GM21423 (cell line): ENCODE results near the gene CEP85L.

Experiments used
- ATAC-seq: cut with Tn5 transposase; IDR thresholded peaks from one replicate; pipeline ENCODE4 v1.9.1; 2021; ENCODE audit warnings: mild to moderate bottlenecking, moderate library complexity; ENCODE audit not compliant: unreplicated experiment

Gene CEP85L

DNA sequence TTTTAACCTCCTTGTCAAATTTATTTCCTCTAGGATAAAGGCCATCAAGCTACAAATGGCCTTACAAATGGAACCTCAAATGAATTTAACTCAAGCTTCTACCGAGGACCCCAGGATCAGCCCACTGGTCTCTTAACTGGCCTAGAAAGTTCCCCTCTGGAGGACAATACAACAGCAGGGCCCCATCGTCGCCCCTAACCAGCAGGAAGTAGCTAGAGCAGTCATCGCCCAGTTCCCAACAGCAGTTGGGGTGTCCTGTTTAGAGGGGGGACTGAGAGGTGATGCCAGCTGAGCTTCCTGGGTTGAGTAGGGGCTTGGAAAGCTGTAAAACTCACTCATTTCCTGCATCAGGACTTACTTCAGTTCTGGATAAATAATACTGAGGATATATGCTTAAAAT is 25.6 kb downstream of the CEP85L start:
- no peak for ATAC-seq

DNA sequence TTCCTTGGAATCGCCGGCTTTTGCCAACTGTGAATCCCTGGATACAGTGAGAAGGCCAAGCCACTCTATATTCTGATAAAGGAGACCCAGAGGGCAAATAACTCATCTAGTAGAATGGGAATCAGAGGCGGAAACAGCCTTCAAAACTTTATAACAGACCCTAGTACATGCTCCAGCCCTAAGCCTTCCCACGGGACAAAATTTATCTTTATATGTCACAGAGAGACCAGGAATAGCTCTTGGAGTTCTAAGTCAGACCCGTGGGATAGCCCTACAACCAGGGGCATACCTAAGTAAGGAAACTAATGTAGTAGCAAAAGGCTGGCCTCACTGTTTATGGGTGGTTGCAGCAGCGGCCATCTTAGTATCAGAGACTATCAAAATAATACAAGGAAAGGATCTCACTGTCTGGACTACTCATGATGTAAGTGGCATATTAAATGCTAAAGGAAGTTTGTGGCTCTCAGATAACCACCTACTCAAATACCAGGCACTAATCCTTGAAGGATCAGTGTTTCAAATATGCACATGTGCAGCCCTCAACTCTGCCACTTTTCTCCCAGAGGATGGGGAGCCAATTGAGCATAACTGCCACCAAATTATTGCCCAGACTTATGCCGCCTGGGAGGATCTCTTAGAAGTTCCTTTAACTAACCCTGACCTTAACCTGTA is 29.5 kb downstream of the CEP85L start:
- ATAC-seq = no peak

DNA sequence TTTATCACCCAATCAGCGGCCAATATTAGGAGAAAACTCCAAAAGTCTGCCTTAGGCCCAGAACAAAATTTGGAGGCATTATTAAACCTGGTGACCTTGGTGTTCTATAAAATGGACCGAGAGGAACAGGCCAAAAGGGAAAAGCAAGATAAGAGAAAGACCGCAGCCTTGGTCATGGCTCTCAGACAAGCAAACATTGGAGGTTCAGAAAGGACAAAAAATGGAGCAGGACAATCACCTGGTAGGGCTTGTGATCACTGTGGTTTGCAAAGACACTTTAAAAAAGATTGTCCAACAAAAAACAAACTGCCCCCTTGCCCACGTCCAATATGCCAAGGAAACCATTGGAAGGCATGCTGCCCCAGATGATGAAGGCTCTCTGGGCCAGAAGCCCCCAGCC is 31.2 kb downstream of the CEP85L start:
- no peak for ATAC-seq

- peak; percentile 88 for ATAC-seq
Observed at GRCh38 chr6:118618676-118619377, 32.6 kb downstream of the CEP85L start.

DNA sequence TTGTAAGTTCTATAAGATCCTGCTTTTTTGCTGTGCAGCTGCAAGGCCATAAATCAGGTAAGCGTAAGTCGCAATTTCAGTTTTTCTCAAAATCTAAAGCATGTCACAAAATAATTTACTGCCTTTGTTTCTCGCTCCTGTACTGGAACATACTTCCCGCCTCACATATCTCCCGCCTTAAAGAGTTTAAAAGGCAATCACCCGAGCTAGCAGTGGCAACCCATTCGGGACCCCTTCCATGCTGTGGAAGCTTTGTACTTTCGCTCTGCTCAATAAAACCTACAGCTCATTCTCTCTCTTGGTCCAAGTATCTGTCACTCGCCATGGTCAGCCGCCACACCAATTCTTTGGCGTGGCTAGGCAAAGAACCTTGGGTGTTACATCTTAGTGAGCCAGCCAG is 34.0 kb downstream of the CEP85L start:
- ATAC-seq = no peak

DNA sequence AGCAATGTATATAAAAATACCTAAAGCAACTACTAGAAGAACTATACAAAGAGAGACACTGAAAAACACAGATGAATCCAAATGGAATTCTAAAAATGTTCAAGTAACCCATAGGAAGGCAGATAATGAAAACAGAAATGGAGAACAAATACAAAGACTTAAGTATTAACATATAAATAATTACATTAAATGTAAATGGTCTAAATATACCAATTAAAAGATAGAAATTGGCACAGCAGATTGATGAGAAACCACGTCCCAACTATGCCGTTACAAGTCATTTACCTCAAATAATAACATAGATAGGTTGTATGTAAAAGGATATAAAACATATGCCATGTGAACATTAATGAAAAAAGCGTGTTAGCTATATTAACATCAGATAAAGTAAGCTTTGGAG is 40.1 kb downstream of the CEP85L start:
- ATAC-seq = no peak

GRCh38 chr6:118606858-118607257 is 44.5 kb downstream of the CEP85L start:
- ATAC-seq = no peak

DNA sequence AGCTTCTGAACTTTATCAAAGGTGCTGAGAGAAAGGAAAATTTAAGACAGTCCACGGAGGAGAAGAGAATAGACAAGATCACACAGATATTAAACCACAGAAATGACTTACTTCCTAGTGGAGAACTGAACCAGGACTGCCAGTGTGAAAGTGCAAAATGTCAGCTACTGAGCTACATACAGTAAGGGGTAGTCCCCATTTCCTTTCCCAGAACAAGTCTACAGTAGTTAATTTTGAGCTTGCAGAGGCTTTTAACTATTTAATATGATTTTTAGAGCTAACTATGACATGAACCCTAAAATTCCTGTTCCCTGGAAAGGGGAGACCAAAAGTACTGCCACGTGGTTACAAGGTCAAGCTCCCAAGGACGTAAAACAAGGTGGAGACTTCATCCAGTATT is 45.1 kb downstream of the CEP85L start:
- ATAC-seq = no peak

DNA sequence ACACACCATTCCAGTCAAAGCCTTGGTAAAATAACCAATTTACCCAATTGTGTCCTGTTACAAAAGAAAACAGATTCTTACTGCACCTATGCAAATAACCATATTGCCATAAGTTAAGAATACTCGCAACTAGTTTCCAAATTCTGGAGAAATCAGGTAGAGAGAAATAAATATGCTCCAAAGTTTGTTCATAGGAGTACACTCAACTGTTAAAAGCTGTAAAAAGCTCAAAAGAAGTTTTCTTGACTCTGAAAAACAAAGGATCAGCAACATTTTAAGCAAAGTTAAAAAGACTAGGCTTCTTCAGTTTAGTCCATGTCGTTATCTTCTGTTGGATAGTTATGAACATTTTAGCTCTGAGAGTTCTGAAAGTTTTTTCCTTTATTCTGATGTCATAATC is 48.0 kb downstream of the CEP85L start:
- no peak for ATAC-seq

- ATAC-seq = no peak
Observed at GRCh38 chr6:118602300-118602699, 49.1 kb downstream of the CEP85L start.

- no peak for ATAC-seq
Observed at GRCh38 chr6:118598324-118598723, 53.1 kb downstream of the CEP85L start.

GRCh38 chr6:118597636-118598035 is 53.8 kb downstream of the CEP85L start:
- no peak for ATAC-seq

- no peak for ATAC-seq
Observed at GRCh38 chr6:118596774-118597320, 54.5 kb downstream of the CEP85L start.

- no peak for ATAC-seq
Observed at GRCh38 chr6:118594877-118595276, 56.5 kb downstream of the CEP85L start.

DNA sequence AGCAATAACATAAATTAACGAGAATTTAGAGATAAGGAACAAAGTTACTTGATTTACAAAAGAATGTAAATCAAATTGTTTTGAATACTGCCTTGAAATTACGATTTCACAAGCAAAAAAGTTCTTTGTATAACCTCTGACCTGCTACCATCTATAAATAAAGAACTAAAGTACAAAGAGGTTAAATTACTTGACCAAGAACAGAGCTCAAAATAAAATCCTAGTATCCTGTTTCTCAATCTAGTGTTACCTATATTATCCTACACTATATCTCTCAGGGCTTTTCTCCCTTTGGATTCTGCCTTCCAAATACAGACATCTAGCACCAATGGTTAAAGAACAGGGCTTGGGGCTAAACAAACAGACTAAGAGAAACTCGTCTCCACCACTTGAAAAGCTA is 59.5 kb downstream of the CEP85L start:
- ATAC-seq = no peak

GRCh38 chr6:118589649-118590365 is 61.6 kb downstream of the CEP85L start:
- ATAC-seq = no peak

GRCh38 chr6:118589186-118589585 is 62.2 kb downstream of the CEP85L start:
- no peak for ATAC-seq

DNA sequence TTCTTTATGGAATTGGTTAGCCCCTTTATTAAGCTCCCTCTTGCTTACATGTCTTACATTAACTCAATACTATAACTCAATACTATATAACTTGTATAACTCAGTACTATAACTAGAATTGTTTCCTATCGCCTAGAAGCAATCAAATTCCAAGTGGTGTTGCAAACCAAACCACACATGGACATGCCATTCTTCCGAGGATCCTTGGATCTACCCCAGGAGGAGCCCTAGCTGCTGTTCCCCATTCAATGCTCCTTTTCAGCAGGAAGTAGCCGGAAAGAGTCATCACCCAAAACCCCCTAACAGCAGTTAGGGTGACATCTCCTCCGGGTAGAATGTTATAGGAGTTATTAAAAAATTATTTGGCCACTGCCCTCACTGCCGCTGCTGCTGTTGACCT is 62.8 kb downstream of the CEP85L start:
- ATAC-seq = no peak

- ATAC-seq = no peak
Observed at GRCh38 chr6:118586746-118587485, 64.5 kb downstream of the CEP85L start.

- ATAC-seq = no peak
Observed at GRCh38 chr6:118584911-118585310, 66.5 kb downstream of the CEP85L start.

- no peak for ATAC-seq
Observed at GRCh38 chr6:118581489-118581959, 69.9 kb downstream of the CEP85L start.
